Transverse colon (tissue), 3 donors: ENCODE results near the gene PLVAP.

Experiments
- POLR2A ChIP-seq: fragments of 450-650 bp; IDR thresholded peaks from one replicate; pipeline ENCODE4 v1.6.1; 2016; ENCODE audit warnings: antibody characterized with exemption, mild to moderate bottlenecking, moderate library complexity
- TF ChIP-seq, protein P1 (sequence below), 5 experiments: fragments of 200-600 bp in 3 of 5; fragments of 450-650 bp in 2 of 5; sonication (generic) in 3 of 5; IDR thresholded peaks; 1 replicate in 2 of 5; 2 replicates in 3 of 5; pipeline ENCODE4 v1.5.1; 2016 to 2017; ENCODE audit warnings: antibody characterized with exemption in 5 of 5, inconsistent platforms in 3 of 5, mild to moderate bottlenecking in 2 of 5, moderate library complexity in 1 of 5

DNA sequence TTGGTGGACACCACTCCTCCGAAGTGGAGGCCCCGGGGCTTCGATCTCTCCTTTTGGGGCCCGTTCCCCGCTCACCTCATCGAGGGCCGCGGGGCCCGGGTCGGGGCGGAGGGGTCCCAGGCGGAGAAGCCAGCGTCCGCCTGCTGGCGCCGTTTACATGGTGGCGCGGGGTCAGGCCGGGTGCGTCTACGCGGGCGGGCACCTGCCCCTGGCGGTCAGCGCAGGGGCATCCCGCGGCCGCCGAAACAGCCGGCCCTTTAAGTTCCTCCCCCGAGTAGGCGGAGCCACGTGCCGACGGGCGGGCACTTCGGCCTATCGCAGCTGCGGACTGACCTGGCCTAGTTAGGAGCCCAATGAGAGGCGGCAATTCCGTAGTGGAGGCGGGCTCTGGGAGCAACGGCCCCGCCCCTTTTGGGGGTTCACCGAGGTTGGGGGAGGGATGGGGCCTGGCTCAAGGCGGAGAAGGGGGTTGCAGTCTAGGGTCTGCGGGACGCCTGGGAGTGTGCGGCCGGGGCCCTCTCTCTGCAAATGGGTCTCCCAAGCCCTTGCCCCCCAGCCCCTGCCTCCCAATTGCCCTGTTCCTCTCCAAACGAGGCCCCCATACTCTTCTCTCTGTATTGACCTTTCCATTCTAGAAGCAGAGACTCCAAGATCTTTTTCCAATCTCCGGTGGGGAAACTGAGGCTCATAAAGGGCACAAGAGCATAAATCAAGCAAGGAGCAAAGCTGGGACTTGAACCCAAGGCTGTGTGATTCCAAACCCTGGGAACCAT lies 73.8 kb downstream of the PLVAP start, which contains the start of gene ABHD8:
- TF ChIP-seq POLR2A: no peak
- TF ChIP-seq, protein P1, sequence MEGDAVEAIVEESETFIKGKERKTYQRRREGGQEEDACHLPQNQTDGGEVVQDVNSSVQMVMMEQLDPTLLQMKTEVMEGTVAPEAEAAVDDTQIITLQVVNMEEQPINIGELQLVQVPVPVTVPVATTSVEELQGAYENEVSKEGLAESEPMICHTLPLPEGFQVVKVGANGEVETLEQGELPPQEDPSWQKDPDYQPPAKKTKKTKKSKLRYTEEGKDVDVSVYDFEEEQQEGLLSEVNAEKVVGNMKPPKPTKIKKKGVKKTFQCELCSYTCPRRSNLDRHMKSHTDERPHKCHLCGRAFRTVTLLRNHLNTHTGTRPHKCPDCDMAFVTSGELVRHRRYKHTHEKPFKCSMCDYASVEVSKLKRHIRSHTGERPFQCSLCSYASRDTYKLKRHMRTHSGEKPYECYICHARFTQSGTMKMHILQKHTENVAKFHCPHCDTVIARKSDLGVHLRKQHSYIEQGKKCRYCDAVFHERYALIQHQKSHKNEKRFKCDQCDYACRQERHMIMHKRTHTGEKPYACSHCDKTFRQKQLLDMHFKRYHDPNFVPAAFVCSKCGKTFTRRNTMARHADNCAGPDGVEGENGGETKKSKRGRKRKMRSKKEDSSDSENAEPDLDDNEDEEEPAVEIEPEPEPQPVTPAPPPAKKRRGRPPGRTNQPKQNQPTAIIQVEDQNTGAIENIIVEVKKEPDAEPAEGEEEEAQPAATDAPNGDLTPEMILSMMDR (IDR thresholded peaks at IDR 0.05): peak; percentile 68 to 88 (median 73)
